Medulla oblongata (tissue), 1 donor: ENCODE measurements around the gene GPSM3.
"Not testable (repeated sequence)": the region's sequence is repeated elsewhere in the genome, so short reads cannot be mapped to it uniquely, and the experiment has no call there.

Source experiments
- DNase-seq: peaks from one replicate; pipeline ENCODE4 v3.0.0-alpha.2; 2015; ENCODE audit errors: extremely low spot score

GPSM3 gene

DNA sequence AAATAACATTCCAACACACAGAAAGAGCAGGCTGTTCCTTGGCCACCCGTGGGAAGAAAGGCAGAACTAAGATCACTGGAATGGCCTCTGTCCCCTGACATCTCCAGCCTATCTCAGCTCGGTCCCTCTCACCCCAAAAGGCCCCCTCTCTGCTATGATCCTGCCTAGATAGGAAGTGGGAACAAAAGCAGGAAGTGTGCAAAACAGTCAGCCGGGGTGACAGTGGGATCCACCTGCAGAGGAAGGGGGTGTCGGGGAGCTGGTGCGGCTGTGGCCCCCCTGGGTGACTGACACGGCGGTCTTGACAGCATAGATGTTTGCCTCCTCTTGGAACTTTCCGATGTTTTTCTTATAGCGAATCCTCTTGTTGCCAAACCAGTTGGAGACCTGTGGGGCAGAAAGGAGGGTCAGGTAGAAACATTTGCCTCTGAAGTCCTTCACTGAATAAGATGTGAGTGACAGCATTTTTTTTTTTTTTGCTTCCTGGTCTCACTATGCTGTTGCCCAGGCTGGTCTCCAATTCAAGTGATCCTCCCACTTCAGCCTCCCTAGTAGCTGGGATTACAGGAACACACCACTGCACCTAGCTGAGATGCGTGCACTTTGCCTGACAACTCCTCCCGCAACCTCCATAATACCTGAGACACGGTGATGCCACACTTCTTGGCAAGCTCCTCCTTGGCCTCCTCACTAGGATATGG lies 5.3 kb downstream of the GPSM3 start:
- DNase-seq = no peak

DNA sequence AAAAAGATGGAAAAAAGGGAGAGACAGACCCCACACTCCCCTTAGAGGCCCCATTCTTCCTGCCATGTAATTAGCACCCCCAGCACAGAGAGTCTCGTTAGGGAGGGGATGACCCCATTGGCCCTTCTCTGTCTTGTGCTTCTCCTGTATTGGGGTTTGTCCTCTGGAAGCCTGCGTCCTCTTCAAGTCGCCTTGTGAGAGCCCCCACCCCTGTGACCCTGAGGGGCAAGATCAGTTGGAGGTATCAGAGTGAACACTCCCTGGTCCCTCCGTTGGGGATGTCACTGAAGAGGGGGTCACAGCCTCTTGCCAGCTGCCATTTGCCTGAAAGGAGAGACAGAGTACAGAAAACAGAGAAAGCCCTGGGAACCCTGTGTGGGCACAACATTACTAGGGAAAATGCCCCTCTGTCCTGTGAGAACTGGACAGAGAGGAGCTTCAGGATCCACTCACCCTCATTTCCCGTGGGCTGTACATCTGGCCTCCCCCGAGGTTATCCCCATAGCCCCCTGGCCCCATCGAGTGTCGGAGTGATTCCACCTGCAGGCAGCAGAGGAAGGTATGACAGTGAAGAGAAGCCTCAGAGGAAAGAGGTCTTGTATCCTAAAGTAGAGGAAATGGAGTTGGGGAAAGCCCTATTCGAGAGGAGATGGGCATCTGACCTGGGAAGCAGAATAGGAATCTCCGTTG lies 6.1 kb downstream of the GPSM3 start:
- not testable (repeated sequence) for DNase-seq

DNA sequence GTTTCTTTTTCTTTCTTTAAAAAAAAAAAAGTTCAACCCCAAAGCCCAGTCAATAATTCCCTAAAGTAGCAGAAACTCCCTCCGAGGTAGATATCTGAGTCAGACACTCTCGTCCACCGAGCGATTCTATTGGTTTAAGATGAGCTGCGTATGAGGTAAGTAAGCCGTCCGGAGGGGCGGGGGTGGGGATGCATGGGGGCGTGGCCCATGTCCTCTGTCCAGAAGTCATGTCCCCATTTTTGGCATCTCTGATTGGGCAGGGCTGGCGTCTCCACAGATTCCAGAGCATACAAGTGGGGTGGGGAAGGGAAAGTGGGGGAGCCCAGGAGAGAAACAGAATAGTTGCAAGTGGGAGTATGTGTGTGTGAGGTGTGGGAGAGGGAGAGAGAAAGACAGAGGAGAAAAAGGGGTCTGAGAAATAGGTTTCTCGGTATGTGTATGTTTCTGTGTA lies 6.7 kb downstream of the GPSM3 start:
- not testable (repeated sequence) for DNase-seq

DNA sequence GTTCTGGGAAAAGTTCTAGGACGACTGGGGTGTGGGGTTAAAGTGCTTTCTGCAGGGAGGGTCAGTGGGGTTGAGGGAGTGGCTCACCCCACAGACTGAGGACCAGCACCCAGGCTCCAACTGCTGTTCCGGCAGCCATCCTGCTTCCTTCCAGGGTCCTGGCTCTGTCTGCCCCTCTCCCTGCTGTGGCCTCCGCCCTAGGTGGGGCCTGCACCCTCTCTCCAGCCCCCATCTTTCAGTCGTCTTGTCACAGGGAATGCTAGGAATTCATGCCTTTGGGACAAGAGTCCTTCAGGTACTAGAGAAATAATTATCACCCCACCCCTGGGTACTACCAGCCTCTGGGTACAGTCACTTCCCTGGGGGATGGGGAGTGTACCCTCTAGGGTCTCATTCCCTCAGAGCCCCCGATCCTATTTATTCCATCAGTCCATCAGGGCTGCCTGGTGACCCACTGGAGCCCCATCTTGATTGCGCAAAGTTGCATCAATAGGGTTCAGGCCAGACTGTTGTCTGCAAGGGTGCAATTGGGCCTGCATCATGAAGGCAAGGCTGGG lies 8.3 kb downstream of the GPSM3 start, which contains the start of gene AGER:
Gene AGER, minus strand, starts transcription at position 170 of the 557 bp plus-strand sequence. Its CDS starts 31 bp downstream, at position 139.
- DNase-seq = no peak

DNA sequence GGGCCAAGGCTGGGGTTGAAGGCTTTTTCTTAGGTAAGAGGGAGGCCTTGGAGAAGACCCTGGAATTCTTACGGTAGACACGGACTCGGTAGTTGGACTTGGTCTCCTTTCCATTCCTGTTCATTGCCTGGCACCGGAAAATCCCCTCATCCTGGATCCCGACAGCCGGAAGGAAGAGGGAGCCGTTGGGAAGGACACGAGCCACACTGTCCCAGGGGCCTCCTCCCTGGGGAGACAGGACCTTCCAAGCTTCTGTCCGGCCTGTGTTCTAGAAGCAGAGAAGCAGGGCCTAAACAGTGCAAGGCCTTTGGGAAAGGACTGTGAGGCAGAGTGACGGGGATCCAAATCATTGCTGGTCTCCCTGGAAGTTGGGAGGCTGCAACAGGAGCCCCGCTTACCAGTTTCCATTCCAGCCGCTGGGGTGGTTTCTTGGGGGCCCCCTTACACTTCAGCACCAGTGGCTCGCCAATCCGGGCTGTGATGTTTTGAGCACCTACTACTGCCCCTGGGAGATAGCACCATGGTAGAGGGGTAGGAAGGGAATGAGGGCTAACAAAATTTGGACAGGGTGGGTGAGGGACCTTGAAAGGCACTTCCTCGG lies 8.9 kb downstream of the GPSM3 start:
- DNase-seq = no peak

DNA sequence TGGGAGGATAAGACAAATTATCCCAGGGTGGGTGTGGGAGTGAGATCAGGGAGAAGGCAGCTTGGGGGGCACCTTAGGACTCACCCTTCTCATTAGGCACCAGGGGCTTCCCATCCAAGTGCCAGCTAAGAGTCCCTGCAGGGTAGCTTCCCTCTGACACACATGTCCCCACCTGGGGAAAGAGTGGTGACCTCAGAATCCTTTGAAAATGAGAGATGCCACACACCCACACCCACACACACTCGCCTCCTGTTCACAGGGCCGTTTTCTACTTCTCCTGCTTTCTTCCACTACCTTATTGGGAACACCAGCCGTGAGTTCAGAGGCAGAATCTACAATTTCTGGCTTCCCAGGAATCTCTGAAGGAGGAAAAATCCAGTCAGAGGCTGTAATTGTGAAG lies 9.4 kb downstream of the GPSM3 start:
- DNase-seq = no peak

DNA sequence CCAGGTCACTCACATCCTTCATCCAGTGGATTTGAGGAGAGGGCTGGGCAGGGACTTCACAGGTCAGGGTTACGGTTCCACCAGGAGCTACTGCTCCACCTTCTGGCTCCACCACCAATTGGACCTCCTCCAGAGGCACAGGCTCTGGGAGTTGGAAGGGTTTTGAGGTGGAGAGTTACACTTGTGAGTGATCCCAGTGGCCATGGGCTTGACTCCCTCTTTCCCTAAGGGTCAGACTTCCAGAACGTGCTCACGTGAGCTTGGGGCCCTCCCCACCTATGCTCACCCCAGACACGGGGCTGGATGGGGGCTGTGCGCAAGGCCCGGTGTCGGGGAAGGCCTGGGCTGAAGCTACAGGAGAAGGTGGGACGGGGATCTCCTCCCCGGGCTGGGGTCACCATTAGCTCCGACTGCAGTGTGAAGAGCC lies 9.9 kb downstream of the GPSM3 start:
- DNase-seq = no peak

DNA sequence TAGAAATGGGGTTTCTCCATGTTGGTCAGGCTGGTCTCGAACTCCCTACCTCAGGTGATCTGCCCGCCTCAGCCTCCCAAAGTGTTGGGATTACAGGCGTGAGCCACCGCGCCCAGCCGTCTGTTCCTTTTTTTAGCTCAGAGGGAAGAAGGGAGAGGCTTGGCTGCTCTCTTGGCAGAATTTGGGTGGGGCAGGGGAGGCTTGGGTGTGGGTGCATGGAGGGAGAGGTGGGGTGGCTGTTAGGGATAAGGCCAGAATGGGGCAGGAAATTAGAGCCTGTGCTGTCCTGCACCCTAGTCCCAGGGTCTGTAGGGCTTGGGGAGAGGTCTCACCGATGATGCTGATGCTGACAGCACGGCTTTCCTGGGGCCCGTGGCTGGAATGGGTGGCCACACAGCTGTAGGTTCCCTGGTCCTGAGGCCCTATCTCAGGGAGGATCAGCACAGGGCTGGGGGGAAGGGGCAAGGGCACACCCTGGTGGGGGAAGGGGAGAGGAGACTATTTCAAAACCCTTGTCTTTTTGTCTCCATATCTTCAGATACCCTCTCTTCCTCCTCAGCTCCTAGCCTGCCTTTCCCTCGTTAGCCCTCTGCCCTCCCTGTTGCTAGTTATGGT lies 10.4 kb downstream of the GPSM3 start:
- no peak for DNase-seq

DNA sequence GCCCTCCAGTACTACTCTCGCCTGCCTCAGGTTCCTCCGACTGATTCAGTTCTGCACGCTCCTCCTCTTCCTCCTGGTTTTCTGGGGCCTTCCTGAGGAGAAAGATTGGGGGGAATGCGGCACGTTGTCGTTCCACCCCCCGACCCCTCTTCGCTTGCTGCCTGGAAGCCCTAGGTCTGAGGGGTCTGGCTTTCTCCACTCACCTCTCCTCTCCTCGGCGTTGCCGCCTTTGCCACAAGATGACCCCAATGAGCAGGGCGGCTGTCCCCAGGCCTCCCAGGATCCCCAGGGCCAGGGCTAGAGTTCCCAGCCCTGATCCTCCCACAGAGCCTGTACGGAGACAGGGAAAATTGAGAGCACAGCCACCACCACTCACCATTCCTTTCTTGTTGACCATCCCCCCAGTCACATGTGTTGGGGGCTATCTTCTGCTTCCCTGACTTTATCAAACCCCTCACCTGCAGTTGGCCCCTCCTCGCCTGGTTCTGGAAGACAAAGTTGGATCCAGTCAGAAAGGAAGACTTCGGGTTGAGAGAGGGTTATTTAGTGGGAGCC lies 11.2 kb downstream of the GPSM3 start:
- no peak for DNase-seq

DNA sequence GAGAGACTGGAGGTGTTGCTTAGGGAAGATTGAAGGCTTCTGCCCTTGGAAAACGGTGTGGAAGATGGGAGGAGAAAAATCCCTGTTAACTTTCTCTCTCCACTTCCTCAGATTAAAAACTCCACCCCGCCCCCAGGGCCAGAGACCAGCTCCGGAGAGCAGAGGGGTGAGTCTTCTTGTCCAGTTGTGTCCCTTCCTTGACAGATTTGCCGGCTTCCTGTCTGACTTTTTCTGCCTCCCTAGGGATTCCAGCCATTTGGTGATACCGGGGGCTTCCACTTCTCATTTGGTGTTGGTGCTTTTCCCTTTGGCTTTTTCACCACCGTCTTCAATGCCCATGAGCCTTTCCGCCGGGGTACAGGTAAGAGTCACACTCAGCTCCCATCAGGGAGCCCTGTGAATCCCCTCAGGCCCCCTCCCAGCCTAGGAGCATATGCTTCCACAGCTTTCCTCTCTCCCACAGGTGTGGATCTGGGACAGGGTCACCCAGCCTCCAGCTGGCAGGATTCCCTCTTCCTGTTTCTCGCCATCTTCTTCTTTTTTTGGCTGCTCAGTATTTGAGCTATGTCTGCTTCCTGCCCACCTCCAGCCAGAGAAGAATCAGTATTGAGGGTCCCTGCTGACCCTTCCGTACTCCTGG lies 12.6 kb downstream of the GPSM3 start:
- DNase-seq = no peak

DNA sequence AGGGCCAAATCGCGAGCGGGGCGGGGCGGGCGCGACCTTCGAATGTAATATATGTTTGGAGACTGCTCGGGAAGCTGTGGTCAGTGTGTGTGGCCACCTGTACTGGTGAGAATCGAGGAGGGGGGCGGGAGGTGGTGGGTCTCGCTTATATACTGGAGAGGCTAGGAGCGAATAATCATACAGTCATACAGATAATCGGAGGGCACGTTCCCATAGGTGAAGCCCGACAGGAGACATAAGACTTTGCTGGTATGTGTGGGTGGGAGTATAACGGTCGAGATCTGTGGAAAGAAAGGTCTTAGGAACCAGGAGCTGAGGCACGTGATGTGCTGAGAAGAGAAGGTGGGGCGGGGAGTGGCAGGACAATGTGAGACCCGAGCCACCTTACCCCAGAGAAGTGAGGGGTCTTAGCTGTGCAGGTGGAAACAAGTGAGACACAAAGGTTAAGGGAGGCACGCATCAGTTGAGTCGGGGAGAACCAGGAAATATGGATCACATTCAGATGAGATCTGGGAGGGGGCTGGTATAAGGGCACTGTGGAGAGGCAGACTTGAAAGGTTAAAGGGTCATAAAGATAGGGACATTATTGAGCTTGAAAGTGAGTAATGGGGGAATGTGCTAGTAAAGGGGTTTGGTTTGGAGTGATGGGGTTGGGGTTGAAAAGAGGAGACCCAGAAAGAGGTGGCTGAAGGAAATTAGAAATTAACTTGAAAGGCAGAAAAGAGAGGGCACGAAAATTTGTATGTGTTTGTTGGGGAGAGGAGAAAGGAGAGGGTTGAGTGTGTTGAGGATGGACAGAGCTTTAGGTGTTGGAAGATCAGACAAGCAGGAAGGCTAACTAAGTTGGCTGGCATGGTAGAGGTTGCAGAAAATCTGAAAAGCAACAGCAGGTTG lies 13.6 kb downstream of the GPSM3 start:
- peak; percentile 49 for DNase-seq

DNA sequence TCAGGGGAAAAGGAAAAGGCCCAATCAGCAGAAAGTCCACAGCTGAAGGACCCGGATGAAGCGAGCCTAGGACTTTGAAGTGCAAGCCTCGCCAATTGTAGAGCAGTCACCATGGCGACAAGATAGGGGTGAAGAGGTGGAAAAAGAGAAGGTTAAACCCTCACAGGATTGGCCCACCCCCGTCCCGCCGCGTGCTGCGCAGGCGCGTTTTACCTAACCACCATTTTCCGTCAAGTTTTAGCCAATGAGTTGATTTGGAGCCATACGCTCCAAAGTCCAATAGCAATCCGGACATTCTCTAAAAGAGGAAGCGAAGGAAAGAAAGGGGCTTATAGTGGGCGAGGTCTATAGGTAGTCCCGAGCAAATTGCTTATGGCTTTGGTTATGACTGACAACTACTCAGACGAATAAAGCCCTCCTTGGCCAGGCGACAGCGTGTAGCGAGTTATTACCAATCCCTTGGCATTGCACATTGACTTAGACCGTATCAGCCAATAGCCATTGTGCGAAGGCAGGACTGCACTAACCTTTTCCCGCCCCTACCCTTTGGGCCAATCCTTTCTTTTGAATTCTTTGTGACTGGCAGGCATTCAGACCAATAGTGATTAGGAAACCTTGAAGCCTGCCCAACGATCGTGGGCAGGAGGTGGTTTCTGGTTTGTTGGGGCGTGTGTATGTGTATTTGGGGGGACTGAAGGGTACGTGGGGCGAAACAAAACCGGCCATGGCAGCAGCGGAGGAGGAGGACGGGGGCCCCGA lies 14.5 kb downstream of the GPSM3 start, which contains the start of gene RNF5:
Gene RNF5, plus strand, starts transcription at position 618 of the 759 bp plus-strand sequence. Its CDS starts 107 bp downstream, at position 725.
- peak; percentile 100 for DNase-seq

DNA sequence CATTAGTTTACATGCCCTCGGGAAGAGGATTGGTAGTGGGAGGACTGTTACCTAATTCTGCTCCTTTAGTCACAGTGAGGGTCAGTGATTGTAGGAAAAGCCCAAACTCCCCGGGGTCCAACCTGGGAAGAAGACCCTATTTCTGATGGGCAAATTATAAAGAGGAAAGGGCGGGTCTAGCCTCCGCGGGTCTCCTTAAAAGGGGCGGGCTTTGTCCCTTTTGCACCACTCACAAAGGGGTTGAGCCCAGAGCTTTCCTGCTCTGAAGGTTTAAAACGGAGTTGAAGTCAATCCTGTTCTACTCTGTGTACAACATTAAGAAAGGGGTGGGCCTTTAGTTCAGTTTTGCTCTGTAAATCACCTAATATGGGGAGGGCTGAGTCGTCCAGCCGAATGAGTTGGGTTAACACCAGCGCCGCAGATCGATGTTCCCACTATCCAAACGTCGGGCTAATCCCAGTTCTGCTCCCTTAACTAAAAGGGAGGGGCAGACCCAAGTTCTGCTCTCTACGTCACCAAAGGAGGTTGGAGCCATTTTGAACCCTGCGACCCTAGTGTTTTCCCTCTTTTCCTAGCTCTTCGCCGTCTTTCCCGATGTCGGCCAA lies 15.2 kb downstream of the GPSM3 start:
- no peak for DNase-seq

DNA sequence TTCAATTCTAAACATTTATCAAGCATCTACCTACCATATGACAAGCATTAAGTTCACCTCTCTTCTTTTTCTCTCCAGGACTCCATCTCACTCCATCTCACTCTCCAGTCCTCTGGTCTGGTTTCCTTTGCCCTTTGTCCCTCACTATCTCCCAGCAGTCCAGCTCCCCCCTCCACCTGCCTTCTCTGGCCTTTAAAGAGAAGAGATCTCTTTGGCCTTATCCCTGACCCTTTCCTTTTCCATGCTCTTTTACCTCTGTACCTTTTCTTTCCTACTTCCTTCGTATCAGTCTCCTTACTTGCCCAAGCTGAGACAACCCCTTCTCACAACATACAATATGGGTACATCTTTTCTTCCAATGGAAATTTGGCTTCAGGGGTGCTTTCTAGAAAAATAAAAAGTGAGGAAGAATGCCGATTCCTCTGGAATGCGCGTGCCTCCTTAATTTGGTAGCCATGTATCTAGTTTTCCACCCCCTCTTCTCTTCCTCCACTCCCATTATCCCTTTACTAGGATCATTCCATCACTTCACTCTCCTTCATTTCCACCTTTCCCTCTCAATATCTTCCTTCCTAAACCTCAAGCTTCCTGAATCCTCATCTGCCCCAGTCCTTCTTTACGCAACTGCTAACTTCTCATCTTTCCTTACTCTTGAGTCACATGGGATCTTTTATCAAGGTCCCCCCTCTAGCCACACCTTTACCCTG lies 15.8 kb downstream of the GPSM3 start:
- peak; percentile 20 for DNase-seq

DNA sequence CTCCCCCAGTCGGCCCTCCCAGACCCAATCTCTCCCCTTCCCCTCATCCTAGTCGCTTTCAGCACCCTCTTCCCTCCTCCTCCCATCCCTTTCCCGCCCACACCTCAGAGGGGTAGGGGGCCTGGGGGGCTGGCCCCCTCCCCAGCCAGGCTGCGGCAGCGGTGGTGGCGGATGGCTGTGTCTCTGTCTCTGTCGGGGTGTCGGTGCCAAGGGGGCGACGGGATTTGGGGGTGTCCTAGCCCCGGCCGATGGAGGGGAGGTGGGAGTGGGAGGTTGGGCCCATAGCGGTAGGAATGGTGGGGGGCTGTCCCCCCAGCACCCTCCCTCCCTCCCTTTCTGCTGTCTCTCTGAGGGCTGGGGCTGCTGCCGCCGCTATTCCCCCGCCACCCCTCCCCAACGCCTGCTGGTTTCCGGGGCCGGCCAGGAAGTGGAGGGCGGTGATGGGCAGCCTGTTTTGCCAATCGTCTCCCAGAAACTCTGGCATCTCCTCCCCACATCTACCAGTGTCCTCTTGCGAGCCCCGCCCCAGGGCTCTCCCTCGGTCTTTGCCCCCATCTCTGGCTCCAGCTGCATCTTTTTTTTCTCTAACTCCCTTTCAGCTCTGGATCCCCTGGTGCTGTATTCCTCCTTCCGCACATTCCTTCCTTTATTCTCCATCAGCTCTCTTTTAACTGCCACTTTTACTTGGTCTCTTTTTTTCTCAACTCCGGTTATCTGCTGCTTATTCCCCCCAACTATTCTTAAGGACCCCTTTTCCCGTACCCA lies 16.6 kb downstream of the GPSM3 start, which contains the start of gene AGPAT1:
Gene AGPAT1, minus strand, starts transcription at position 374 of the 765 bp plus-strand sequence. CDS start 4,588 bp downstream, outside the sequence.
- DNase-seq = peak; percentile 99

DNA sequence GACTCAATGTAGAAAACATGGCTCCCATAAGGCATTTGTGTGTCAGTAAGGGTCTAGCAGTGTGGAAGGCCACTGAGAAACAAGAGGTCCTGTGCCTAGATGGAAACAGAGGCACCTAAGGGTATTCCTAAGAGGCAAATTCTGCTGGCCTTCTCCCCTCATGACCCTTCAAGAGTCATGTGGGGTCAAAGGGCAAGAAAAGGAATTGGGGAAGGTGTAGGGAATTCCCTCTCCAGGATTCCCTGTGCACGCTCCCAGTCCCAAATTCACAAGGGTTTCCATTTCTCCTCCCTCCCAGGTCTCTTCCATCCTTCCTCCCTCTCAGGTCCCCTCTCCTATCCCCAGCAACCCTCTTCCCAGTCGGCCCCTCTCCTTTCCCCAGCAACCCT lies 17.1 kb downstream of the GPSM3 start:
- DNase-seq = no peak

DNA sequence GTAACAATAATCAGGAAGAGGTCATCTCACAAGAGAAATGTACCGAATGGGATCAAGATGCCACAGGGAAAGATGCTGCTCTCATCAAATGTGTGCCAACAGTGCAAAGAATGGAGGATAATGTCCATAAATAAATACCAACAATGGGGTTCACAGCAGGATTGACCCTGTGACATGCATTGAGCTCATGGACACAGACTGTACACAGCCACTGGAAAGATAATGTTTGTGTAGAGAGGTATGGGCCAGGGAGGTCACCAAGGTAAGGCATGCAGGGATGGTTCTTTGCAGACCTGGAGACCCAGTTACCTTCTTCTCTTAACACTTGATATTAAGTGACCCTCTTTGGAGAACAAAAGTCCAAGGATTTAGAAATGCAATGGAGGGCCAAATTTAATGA lies 18.0 kb downstream of the GPSM3 start:
- DNase-seq = no peak
